SK-N-SH (cell line): Measurements from ENCODE around the gene ARIH2. TPM values are rescaled to one million over a fixed set of nuclear protein-coding genes. Genes with fewer than 3 reads are reported as not detected.

Source experiments
- CTCF ChIA-PET: fragments of 300-600, 350-600 bp; formaldehyde crosslinking; extraction: SDS; loops from one replicate; lab custom pipeline; 2021; lab: Yijun Ruan, JAX
- POLR2A ChIA-PET: fragments of 350-600 bp; sonication (Branson Sonifier 250); formaldehyde crosslinking; extraction: SDS; loops from one replicate; lab custom pipeline; 2020; ENCODE audit warnings: antibody characterized with exemption, inconsistent platforms; lab: Yijun Ruan, JAX
- DNase-seq: peaks from one replicate; pipeline ENCODE4 v3.0.0; 2012
- H2AFZ ChIP-seq: fragments of 200-600 bp; sonication (generic); 2 replicates; pipeline ENCODE4 v1.8.1; 2016; ENCODE audit warnings: antibody characterized with exemption, mild to moderate bottlenecking, low read depth
- H3F3A ChIP-seq: fragments of 200-600 bp; sonication (generic); replicated peaks from 2 replicates; pipeline ENCODE3; 2016; ENCODE audit warnings: antibody characterized with exemption, mild to moderate bottlenecking; ENCODE audit not compliant: insufficient read depth
- H3K27ac ChIP-seq, 2 experiments: fragments of 200-500 bp in 1 of 2; fragments of 200-600 bp in 1 of 2; sonication (Bioruptor generic) in 1 of 2; sonication (generic), shearing (Covaris generic) in 1 of 2; 2 replicates each; pipeline versions ENCODE4 v1.5.1 to v1.6.1; 2014 to 2016; ENCODE audit warnings: low read depth in 2 of 2, inconsistent platforms in 1 of 2, low read length in 1 of 2, mild to moderate bottlenecking in 1 of 2, mixed read lengths in 1 of 2
- H3K27me3 ChIP-seq: fragments of 200-600 bp; sonication (generic), shearing (Covaris generic); 2 replicates; pipeline ENCODE4 v1.6.1; 2016; ENCODE audit warnings: mixed run types; ENCODE audit not compliant: insufficient read depth
- H3K36me3 ChIP-seq, 2 experiments: fragments of 200-500 bp in 1 of 2; fragments of 200-600 bp in 1 of 2; sonication (Bioruptor generic) in 1 of 2; sonication (generic) in 1 of 2; replicated peaks in 1 of 2; 2 replicates each; pipeline versions ENCODE3 to v1.5.1; 2014 to 2016; ENCODE audit warnings: low read length in 1 of 2, mild to moderate bottlenecking in 1 of 2; ENCODE audit not compliant: insufficient read depth in 2 of 2, control insufficient read depth in 1 of 2
- H3K4me1 ChIP-seq, 2 experiments: fragments of 200-500 bp in 1 of 2; fragments of 200-600 bp in 1 of 2; sonication (Bioruptor generic) in 1 of 2; sonication (generic), shearing (Covaris generic) in 1 of 2; 2 replicates each; pipeline versions ENCODE4 v1.5.1 to v1.6.1; 2014 to 2016; ENCODE audit warnings: low read depth in 1 of 2, low read length in 1 of 2, mixed run types in 1 of 2; ENCODE audit not compliant: insufficient read depth in 2 of 2, control insufficient read depth in 1 of 2
- H3K4me2 ChIP-seq: fragments of 200-600 bp; sonication (generic), shearing (Covaris generic); 2 replicates; pipeline ENCODE4 v1.6.1; 2017; ENCODE audit warnings: mixed run types
- H3K4me3 ChIP-seq, 2 experiments: fragments of 200-500 bp in 1 of 2; fragments of 200-600 bp in 1 of 2; sonication (Bioruptor generic) in 1 of 2; sonication (generic), shearing (Covaris generic) in 1 of 2; 2 replicates each; pipeline versions ENCODE4 v1.5.1 to v1.8.1; 2014 to 2016; ENCODE audit warnings: low read depth in 2 of 2, inconsistent platforms in 1 of 2, low read length in 1 of 2, mild to moderate bottlenecking in 1 of 2, mixed read lengths in 1 of 2, moderate library complexity in 1 of 2
- H3K79me2 ChIP-seq: fragments of 200-600 bp; sonication (generic); 2 replicates; pipeline ENCODE4 v1.8.1; 2017; ENCODE audit warnings: mild to moderate bottlenecking; ENCODE audit not compliant: insufficient read depth
- H3K9ac ChIP-seq: fragments of 200-600 bp; sonication (generic); 2 replicates; pipeline ENCODE4 v1.6.1; 2017; ENCODE audit warnings: mixed run types
- H3K9me2 ChIP-seq: fragments of 200-600 bp; sonication (generic); 2 replicates; pipeline ENCODE4 v1.6.1; 2017; ENCODE audit warnings: mixed run types
- H3K9me3 ChIP-seq: fragments of 200-600 bp; sonication (generic); 2 replicates; pipeline ENCODE4 v1.6.1; 2017; ENCODE audit warnings: mixed run types, mild to moderate bottlenecking, moderate library complexity
- H4K20me1 ChIP-seq: fragments of 200-600 bp; sonication (generic); 2 replicates; pipeline ENCODE4 v1.6.1; 2017; ENCODE audit warnings: mild to moderate bottlenecking, mixed run types; ENCODE audit not compliant: insufficient read depth
- CHD2 ChIP-seq: fragments of 150-350 bp; IDR thresholded peaks from 2 replicates; pipeline ENCODE4 v1.6.1; 2018; ENCODE audit warnings: low read length; ENCODE audit not compliant: partially characterized antibody
- EZH2phosphoT487 ChIP-seq: fragments of 200-600 bp; sonication (generic); IDR thresholded peaks from 2 replicates; pipeline ENCODE4 v1.6.1; 2017; ENCODE audit warnings: low read depth, mixed run types, mild to moderate bottlenecking, antibody characterized with exemption, moderate library complexity, borderline replicate concordance
- FOSL2 ChIP-seq: IDR thresholded peaks from 2 replicates; pipeline ENCODE4 v1.4.0; 2012; ENCODE audit warnings: low read depth, mild to moderate bottlenecking, moderate library complexity, borderline replicate concordance
- GATA2 ChIP-seq: sonication (generic); formaldehyde crosslinking; IDR thresholded peaks from 2 replicates; pipeline ENCODE4 v1.5.0; 2020; ENCODE audit warnings: mild to moderate bottlenecking, missing genetic modification reagents
- JUND ChIP-seq: IDR thresholded peaks from 2 replicates; pipeline ENCODE4 v1.4.0; 2012
- NFIC ChIP-seq: IDR thresholded peaks from 2 replicates; pipeline ENCODE4 v1.4.0; 2012; ENCODE audit warnings: borderline replicate concordance
- NRF1 ChIP-seq: IDR thresholded peaks from 2 replicates; pipeline ENCODE4 v1.6.1; 2012; ENCODE audit warnings: low read depth, mild to moderate bottlenecking, low read length
- POLR2AphosphoS5 ChIP-seq: IDR thresholded peaks from 2 replicates; pipeline ENCODE4 v1.6.1; 2012; ENCODE audit warnings: low read depth, low read length
- RCOR1 ChIP-seq: fragments of 150-350 bp; IDR thresholded peaks from 2 replicates; pipeline ENCODE4 v1.6.1; 2017; ENCODE audit warnings: antibody characterized with exemption, low read length
- RFX5 ChIP-seq: IDR thresholded peaks from 2 replicates; pipeline ENCODE4 v1.6.1; 2012; ENCODE audit warnings: mild to moderate bottlenecking, improper control_type of control experiment, low read length
- SIN3A ChIP-seq: IDR thresholded peaks from 2 replicates; pipeline ENCODE4 v1.6.1; 2012; ENCODE audit warnings: low read depth, mild to moderate bottlenecking, low read length, moderate library complexity, borderline replicate concordance
- SMC3 ChIP-seq: IDR thresholded peaks from 2 replicates; pipeline ENCODE4 v1.6.1; 2012; ENCODE audit warnings: low read depth, low read length, improper control_type of control experiment
- TAF1 ChIP-seq: IDR thresholded peaks from 2 replicates; pipeline ENCODE4 v1.6.1; 2012; ENCODE audit warnings: low read depth, mild to moderate bottlenecking, low read length, moderate library complexity, borderline replicate concordance
- YY1 ChIP-seq: IDR thresholded peaks from 2 replicates; pipeline ENCODE4 v1.4.0; 2012; ENCODE audit warnings: low read depth, mild to moderate bottlenecking
- WGBS: methylation state at CpG from one replicate; pipeline ENCODE4 v1.1.6; 2017; ENCODE audit warnings: low lambda C conversion rate; 5-methylcytosine and 5-hydroxymethylcytosine counted together
- polyA plus RNA-seq, 3 experiments: library from polyadenylated mRNA; depleted of rRNA; stranded (reverse); fragments of >200 nt; gene quantifications; 2 replicates each; pipeline ENCODE4 v1.2.3, GENCODE V29; 2012
- TF ChIP-seq, protein P1 (sequence below): IDR thresholded peaks from 2 replicates; pipeline ENCODE4 v1.6.1; 2012; ENCODE audit warnings: mild to moderate bottlenecking, low read depth, low read length, moderate library complexity
- TF ChIP-seq, protein P2 (sequence below): fragments of 150-350 bp; IDR thresholded peaks from 2 replicates; pipeline ENCODE4 v1.6.1; 2016; ENCODE audit warnings: mild to moderate bottlenecking, low read depth, low read length
- TF ChIP-seq, protein P3 (sequence below): fragments of 150-350 bp; IDR thresholded peaks from 2 replicates; pipeline ENCODE4 v1.6.1; 2017; ENCODE audit warnings: antibody characterized with exemption, low read length, low read depth, borderline replicate concordance
- TF ChIP-seq, protein P4 (sequence below): IDR thresholded peaks from 2 replicates; pipeline ENCODE4 v1.4.0; 2012; ENCODE audit warnings: low read depth, borderline replicate concordance
- TF ChIP-seq, protein P5 (sequence below): IDR thresholded peaks from 2 replicates; pipeline ENCODE4; 2012

The ARIH2 gene
- polyA plus RNA-seq, 1 of the 3 experiments (the other 2 are of a cell fraction) = 69.7 TPM

GRCh38 chr3:49021213-49021812 lies 102.7 kb downstream of the ARIH2 start (continued):
- peak; percentile 98 for TF ChIP-seq TAF1
- peak; percentile 88 for TF ChIP-seq SIN3A
- TF ChIP-seq, protein P1, sequence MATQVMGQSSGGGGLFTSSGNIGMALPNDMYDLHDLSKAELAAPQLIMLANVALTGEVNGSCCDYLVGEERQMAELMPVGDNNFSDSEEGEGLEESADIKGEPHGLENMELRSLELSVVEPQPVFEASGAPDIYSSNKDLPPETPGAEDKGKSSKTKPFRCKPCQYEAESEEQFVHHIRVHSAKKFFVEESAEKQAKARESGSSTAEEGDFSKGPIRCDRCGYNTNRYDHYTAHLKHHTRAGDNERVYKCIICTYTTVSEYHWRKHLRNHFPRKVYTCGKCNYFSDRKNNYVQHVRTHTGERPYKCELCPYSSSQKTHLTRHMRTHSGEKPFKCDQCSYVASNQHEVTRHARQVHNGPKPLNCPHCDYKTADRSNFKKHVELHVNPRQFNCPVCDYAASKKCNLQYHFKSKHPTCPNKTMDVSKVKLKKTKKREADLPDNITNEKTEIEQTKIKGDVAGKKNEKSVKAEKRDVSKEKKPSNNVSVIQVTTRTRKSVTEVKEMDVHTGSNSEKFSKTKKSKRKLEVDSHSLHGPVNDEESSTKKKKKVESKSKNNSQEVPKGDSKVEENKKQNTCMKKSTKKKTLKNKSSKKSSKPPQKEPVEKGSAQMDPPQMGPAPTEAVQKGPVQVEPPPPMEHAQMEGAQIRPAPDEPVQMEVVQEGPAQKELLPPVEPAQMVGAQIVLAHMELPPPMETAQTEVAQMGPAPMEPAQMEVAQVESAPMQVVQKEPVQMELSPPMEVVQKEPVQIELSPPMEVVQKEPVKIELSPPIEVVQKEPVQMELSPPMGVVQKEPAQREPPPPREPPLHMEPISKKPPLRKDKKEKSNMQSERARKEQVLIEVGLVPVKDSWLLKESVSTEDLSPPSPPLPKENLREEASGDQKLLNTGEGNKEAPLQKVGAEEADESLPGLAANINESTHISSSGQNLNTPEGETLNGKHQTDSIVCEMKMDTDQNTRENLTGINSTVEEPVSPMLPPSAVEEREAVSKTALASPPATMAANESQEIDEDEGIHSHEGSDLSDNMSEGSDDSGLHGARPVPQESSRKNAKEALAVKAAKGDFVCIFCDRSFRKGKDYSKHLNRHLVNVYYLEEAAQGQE = peak; percentile 68; the same call in 1 of the 2 replicates
- TF ChIP-seq YY1 = peak; percentile 29; the same call in 1 of the 2 replicates
- TF ChIP-seq, protein P2, sequence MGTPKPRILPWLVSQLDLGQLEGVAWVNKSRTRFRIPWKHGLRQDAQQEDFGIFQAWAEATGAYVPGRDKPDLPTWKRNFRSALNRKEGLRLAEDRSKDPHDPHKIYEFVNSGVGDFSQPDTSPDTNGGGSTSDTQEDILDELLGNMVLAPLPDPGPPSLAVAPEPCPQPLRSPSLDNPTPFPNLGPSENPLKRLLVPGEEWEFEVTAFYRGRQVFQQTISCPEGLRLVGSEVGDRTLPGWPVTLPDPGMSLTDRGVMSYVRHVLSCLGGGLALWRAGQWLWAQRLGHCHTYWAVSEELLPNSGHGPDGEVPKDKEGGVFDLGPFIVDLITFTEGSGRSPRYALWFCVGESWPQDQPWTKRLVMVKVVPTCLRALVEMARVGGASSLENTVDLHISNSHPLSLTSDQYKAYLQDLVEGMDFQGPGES = 0 out of 2 replicates have a peak, but pooled peaks have one; percentile 7
- TF ChIP-seq, protein P3, sequence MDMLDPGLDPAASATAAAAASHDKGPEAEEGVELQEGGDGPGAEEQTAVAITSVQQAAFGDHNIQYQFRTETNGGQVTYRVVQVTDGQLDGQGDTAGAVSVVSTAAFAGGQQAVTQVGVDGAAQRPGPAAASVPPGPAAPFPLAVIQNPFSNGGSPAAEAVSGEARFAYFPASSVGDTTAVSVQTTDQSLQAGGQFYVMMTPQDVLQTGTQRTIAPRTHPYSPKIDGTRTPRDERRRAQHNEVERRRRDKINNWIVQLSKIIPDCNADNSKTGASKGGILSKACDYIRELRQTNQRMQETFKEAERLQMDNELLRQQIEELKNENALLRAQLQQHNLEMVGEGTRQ = no peak
- TF ChIP-seq, protein P4, sequence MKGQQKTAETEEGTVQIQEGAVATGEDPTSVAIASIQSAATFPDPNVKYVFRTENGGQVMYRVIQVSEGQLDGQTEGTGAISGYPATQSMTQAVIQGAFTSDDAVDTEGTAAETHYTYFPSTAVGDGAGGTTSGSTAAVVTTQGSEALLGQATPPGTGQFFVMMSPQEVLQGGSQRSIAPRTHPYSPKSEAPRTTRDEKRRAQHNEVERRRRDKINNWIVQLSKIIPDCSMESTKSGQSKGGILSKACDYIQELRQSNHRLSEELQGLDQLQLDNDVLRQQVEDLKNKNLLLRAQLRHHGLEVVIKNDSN = no peak

DNA sequence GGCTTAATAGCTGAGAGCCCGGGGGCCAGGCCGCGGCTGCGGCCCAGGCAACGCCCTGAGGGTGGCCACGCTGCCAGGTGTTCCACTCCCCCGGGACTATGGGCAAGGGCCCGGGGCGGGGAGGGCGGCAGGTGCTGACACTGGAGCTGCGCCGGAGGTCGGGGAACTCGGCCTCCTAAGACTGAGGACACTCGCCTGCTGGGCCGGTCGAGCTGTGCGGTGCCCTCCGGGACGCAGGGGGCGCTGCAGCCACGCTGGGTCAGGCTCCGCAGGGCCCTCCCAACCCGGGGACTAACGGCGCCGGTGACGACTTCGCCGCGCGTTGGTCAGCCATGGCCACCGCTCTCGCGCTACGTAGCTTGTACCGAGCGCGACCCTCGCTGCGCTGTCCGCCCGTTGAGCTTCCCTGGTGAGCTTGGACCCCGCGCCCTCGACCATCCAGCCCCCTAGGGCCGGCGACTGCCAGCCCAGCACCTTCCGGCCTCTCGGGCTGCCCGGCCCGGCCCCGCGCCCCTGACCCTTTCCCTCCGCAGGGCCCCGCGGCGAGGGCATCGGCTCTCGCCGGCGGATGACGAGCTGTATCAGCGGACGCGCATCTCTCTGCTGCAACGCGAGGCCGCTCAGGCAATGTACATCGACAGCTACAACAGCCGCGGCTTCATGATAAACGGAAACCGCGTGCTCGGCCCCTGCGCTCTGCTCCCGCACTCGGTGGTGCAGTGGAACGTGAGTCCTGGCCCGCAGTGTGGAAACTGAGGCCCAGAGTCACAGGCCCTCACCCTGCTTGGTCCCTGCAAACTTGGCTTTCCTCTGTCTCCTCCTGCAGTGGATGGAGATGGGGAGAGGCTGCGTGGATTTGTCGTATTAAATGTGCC lies 103.4 kb downstream of the ARIH2 start, which contains the start of gene NDUFAF3:
Gene NDUFAF3 (plus strand): TSS at position 309 of the 875 bp plus-strand sequence. CDS start 24 bp downstream, at position 333.
- H3F3A ChIP-seq = peaks cover 42% of the 10 kb centered on the region
- CTCF ChIA-PET = interaction anchor here (0.6 to 14.2 kb wide), 24 partner anchors 9 to 428 kb away, joined by 3 to 114 read pairs (median 4); partner anchors contain the start of genes KLHDC8B, LAMB2, P4HTM and QRICH1
- no peaks in the 10 kb centered on the region for H3K9me2 ChIP-seq
- peaks cover 36 to 38% of the 10 kb centered on the region in 2 experiments for H3K36me3 ChIP-seq
- WGBS = under 1% methylated on average over 18 of the region's 83 CpGs
- peak within 1 kb of the TSS; percentile 92 for H2AFZ ChIP-seq
- no peaks in the 10 kb centered on the region for H4K20me1 ChIP-seq
- DNase-seq = peak; percentile 95
- H3K4me2 ChIP-seq = peak within 1 kb of the TSS; percentile 97
- H3K27me3 ChIP-seq = no peaks in the 10 kb centered on the region
- peak within 1 kb of the TSS; percentile 99 for H3K9ac ChIP-seq
- peaks cover under 1 to 35% of the 10 kb centered on the region in 2 experiments; a peak in 1 of 4 replicates for H3K4me1 ChIP-seq
- POLR2A ChIA-PET = interaction anchor here (0.5 to 4.6 kb wide), 13 partner anchors 7 to 702 kb away, joined by 3 to 80 read pairs (median 4); partner anchors contain the start of genes COL7A1, GMPPB, GPX1 and IMPDH2
- peak within 1 kb of the TSS; percentile 87 to 94 for H3K4me3 ChIP-seq
- H3K27ac ChIP-seq = peak within 1 kb of the TSS; percentile 99
- no peaks in the 10 kb centered on the region for H3K9me3 ChIP-seq
- H3K79me2 ChIP-seq = peaks cover 81% of the 10 kb centered on the region
- TF ChIP-seq RFX5 (no peak), POLR2AphosphoS5 (peak; percentile 49; the same call in 1 of the 2 replicates), GATA2 (CRISPR knock-in tag) (no peak), FOSL2 (no peak), JUND (no peak), NFIC (no peak), EZH2phosphoT487 (no peak), CHD2 (peak; percentile 94), SMC3 (peak; percentile 13), RCOR1 (peak; percentile 7; the same call in 1 of the 2 replicates), NRF1 (no peak)
- TF ChIP-seq, protein P5, sequence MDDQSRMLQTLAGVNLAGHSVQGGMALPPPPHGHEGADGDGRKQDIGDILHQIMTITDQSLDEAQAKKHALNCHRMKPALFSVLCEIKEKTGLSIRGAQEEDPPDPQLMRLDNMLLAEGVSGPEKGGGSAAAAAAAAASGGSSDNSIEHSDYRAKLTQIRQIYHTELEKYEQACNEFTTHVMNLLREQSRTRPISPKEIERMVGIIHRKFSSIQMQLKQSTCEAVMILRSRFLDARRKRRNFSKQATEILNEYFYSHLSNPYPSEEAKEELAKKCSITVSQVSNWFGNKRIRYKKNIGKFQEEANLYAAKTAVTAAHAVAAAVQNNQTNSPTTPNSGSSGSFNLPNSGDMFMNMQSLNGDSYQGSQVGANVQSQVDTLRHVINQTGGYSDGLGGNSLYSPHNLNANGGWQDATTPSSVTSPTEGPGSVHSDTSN = no peak
- TF ChIP-seq, protein P3 = no peak
